Measurements from ENCODE around the gene MAN1A1. TPM values are rescaled to one million over a fixed set of nuclear protein-coding genes. Genes with fewer than 3 reads are reported as not detected.
A peak's percentile ranks its signal among the peaks of the same experiment; 100 is the strongest.

The MAN1A1 gene
- total and polyA plus RNA-seq, 2 of the 4 experiments (the other 2 are of a cell fraction), result 5.9 to 6.4 TPM

DNA sequence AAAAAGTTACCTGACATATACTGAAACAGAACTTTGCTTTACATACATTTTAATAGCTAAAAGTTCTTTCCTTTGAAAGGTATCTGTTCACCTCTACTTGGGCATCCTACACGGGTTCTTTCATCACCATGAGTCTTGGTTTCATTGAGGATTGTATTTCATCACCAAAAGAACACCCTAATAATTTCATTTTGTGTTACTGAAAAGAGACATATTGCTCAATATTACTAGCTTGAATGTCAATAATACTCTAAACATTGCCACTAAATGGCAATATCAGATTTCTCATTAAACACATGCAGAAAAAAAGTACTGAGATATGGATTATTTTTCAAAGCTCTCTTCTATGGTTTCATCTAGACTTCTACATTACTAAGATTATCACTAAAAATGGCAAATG is 30.8 kb downstream of the MAN1A1 start:
- Histone ChIP-seq H2BK15ac (ENCODE audit: low read depth, low read length) (no peak overlapping the region), H4K91ac (ENCODE audit: insufficient read depth, low read depth, low read length) (no peak overlapping the region), H3K4ac (ENCODE audit: low read depth, low read length) (no peak overlapping the region), H4K20me1 (ENCODE audit: insufficient read depth, low read length) (no peaks in the 10 kb centered on the region), H4K8ac (ENCODE audit: low read depth in 2 of 2, low read length in 2 of 2) (no peak overlapping the region), H2AFZ (replicated peaks; ENCODE audit: low read length, poor library complexity) (no peak overlapping the region), H3K9me1 (ENCODE audit: insufficient read depth, low read length) (no peaks in the 10 kb centered on the region; the same call in 1 of the 2 replicates), H3K4me2 (ENCODE audit: low read depth, low read length) (no peak overlapping the region), H3K27ac (ENCODE audit: insufficient read depth, low read length) (no peak overlapping the region), H3K36me3 (ENCODE audit: control insufficient read depth, insufficient read depth, low read length) (no peaks in the 10 kb centered on the region), H3K27me3 (ENCODE audit: control insufficient read depth, insufficient read depth, low read length) (no peaks in the 10 kb centered on the region), H2BK20ac (ENCODE audit: low read depth, low read length) (no peak overlapping the region), H2AK5ac (ENCODE audit: low read depth, low read length) (no peak overlapping the region), H3K23ac (ENCODE audit: low read depth, low read length) (no peak overlapping the region), H2BK120ac (ENCODE audit: low read depth, low read length) (no peak overlapping the region), H3K14ac (replicated peaks; ENCODE audit: low read depth, low read length) (no peak overlapping the region), H4K5ac (ENCODE audit: low read depth, low read length) (no peak overlapping the region), H3K79me1 (ENCODE audit: low read depth in 1 of 2, low read length in 2 of 2) (no peaks in the 10 kb centered on the region; a peak in 1 of 4 replicates), H3K4me3 (ENCODE audit: insufficient read depth, low read depth, low read length) (no peak overlapping the region), H3K4me1 (ENCODE audit: control insufficient read depth, insufficient read depth, low read length) (peaks cover 2% of the 10 kb centered on the region; the same call in 1 of the 2 replicates), H2AK9ac (replicated peaks; ENCODE audit: low read depth, low read length, poor library complexity) (no peak overlapping the region), H2BK5ac (ENCODE audit: low read depth, low read length, poor library complexity, severe bottlenecking) (no peak overlapping the region), H3K18ac (ENCODE audit: low read depth, low read length) (no peak overlapping the region), H3K9me3 (ENCODE audit: control insufficient read depth, insufficient read depth, low read length) (no peaks in the 10 kb centered on the region), H3K56ac (ENCODE audit: extremely low read depth, insufficient read depth, low read length) (no peak overlapping the region), H3K9ac (ENCODE audit: low read depth, low read length) (no peak overlapping the region)
- DNase-seq (no peak), ATAC-seq (ENCODE audit: low read depth) (no peak)
- BruUV-seq (replicated peaks), result no TSS peak
- dilution Hi-C loops (cut with HindIII; ENCODE audit: low sequenced_read_pairs, unreplicated experiment) (no loop called here), in situ Hi-C loops (cut with MboI; ENCODE audit: low sequenced_read_pairs) (no loop called here), intact Hi-C loops (cut with micrococcal nuclease) (no loop called here)
- ChIA-PET POLR2A (ENCODE audit: unreplicated experiment) (no interaction called here), CTCF (no interaction called here)
- TF ChIP-seq FOS (IDR thresholded peaks at IDR 0.05; ENCODE audit: low read depth, low read length) (no peak), CEBPB (IDR thresholded peaks at IDR 0.05; ENCODE audit: low read depth, low read length) (peak; percentile 26; the same call in 1 of the 2 replicates), BHLHE40 (IDR thresholded peaks at IDR 0.05; ENCODE audit: low read depth, low read length) (no peak), MAZ (IDR thresholded peaks at IDR 0.05; ENCODE audit: borderline replicate concordance, low read depth, low read length) (no peak)
- TF ChIP-seq, protein P1, sequence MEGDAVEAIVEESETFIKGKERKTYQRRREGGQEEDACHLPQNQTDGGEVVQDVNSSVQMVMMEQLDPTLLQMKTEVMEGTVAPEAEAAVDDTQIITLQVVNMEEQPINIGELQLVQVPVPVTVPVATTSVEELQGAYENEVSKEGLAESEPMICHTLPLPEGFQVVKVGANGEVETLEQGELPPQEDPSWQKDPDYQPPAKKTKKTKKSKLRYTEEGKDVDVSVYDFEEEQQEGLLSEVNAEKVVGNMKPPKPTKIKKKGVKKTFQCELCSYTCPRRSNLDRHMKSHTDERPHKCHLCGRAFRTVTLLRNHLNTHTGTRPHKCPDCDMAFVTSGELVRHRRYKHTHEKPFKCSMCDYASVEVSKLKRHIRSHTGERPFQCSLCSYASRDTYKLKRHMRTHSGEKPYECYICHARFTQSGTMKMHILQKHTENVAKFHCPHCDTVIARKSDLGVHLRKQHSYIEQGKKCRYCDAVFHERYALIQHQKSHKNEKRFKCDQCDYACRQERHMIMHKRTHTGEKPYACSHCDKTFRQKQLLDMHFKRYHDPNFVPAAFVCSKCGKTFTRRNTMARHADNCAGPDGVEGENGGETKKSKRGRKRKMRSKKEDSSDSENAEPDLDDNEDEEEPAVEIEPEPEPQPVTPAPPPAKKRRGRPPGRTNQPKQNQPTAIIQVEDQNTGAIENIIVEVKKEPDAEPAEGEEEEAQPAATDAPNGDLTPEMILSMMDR (conservative IDR thresholded peaks at IDR 0.05; ENCODE audit: low read depth, low read length), result no peak
- TF ChIP-seq, protein P2, sequence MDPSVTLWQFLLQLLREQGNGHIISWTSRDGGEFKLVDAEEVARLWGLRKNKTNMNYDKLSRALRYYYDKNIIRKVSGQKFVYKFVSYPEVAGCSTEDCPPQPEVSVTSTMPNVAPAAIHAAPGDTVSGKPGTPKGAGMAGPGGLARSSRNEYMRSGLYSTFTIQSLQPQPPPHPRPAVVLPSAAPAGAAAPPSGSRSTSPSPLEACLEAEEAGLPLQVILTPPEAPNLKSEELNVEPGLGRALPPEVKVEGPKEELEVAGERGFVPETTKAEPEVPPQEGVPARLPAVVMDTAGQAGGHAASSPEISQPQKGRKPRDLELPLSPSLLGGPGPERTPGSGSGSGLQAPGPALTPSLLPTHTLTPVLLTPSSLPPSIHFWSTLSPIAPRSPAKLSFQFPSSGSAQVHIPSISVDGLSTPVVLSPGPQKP (IDR thresholded peaks at IDR 0.05; ENCODE audit: borderline replicate concordance, low read depth, low read length), result no peak
- TF ChIP-seq, protein P3, sequence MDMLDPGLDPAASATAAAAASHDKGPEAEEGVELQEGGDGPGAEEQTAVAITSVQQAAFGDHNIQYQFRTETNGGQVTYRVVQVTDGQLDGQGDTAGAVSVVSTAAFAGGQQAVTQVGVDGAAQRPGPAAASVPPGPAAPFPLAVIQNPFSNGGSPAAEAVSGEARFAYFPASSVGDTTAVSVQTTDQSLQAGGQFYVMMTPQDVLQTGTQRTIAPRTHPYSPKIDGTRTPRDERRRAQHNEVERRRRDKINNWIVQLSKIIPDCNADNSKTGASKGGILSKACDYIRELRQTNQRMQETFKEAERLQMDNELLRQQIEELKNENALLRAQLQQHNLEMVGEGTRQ (IDR thresholded peaks at IDR 0.05; ENCODE audit: low read depth, low read length), result no peak
- no CpG with 5 or more reads among the region's 1 CpG for WGBS, 2 experiments (ENCODE audit: extremely low coverage in 2 of 2, insufficient read length in 1 of 2)
